ENCODE results near the gene EVA1C.
A peak's percentile ranks its signal among the peaks of the same experiment; 100 is the strongest.
"Not testable (repeated sequence)": the region's sequence is repeated elsewhere in the genome, so short reads cannot be mapped to it uniquely, and the experiment has no call there.

The EVA1C gene

DNA sequence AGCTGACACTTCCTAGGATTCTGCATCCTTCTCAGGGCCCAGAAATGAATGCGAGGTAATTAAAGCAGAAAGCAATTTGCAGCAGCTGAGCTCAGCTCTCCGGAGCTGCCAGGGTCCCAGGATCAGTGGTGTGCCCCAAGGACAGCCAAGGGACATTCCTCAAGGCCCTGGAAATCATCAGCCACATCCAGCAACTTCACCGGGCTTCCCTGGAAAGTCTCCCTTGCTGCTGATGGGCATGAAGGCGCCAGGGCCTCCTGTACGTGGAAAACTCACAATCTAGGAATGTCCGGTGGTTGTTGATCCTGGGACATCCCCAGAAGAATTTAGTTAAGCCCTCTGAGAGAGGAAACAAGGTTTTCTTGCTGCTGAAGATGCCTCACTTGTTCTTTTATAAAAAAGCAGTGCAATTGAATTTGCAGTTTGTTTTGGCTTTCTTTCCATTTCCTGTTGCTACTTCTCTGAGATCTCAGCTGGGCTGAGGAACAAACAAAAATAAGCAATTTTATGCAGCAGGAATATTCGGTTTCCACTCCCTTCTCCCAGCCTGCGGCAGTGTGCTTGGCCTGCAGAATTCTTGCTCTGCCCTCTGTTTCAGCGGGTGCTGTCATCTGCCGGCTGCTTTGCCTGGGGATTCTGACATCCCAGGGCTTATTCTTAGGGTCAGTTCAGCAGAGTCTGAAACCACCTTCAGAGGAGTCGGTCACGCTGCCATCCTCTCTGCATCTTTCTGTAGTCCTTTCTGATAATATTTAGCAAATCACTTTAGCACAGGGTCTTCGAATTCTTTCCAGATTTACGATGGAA lies 86.9 kb downstream of the EVA1C start:
- peak; percentile 25 for DNase-seq (ENCODE audit: low spot score)

DNA sequence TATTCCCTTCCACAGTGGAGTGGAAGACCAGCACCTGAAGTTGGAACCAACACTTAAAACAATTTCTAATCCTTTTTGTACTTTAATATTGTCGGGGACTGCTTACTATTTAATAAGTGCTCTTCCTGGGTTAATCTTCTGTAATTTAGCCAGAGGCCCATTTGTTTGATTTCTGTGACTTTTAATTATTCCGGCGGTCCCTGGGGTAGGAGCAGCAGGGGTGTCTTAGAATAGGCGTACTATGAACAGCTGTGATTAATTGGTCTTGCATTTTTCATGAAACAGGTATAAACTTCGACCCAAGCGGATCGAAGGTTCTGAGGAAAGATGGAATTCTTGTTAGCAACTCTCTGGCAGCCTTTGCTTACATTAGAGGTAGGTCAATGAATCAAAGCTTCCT lies 91.1 kb downstream of the EVA1C start:
- DNase-seq (ENCODE audit: low spot score): not testable (repeated sequence)

GRCh38 chr21:32505767-32506166 lies 93.3 kb downstream of the EVA1C start:
- not testable (repeated sequence) for DNase-seq (ENCODE audit: low spot score)

GRCh38 chr21:32506411-32506965 lies 94.0 kb downstream of the EVA1C start:
- DNase-seq (ENCODE audit: low spot score): not testable (repeated sequence)

GRCh38 chr21:32507342-32507919 lies 94.9 kb downstream of the EVA1C start:
- no peak for DNase-seq (ENCODE audit: low spot score)

GRCh38 chr21:32508036-32508435 lies 95.5 kb downstream of the EVA1C start:
- not testable (repeated sequence) for DNase-seq (ENCODE audit: low spot score)

DNA sequence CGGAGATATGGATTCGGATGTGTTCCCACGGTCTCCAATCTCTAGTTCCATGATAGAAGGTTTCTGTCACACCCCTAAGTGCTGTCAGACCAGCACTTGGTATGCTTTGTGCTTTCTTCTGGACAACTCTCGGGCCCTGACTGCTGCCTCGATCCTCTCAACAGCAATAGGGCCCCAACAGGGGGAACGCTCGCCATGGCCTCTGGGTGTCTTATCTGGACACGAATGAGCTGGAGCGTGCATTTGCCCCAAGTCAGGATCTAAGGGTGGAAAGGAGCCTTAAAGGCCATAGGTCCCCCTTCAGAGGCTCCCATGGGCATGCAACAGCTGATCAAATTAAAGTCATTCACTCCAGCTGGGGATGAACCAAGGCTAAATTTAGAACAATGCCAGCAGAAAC lies 96.1 kb downstream of the EVA1C start:
- DNase-seq (ENCODE audit: low spot score): no peak

GRCh38 chr21:32508975-32509374 lies 96.5 kb downstream of the EVA1C start:
- DNase-seq (ENCODE audit: low spot score): not testable (repeated sequence)

GRCh38 chr21:32514275-32515055 lies 102.0 kb downstream of the EVA1C start:
- DNase-seq (ENCODE audit: low spot score): no peak

GRCh38 chr21:32515874-32516273 lies 103.4 kb downstream of the EVA1C start:
- DNase-seq (ENCODE audit: low spot score): no peak

GRCh38 chr21:32516756-32517649 lies 104.5 kb downstream of the EVA1C start:
- DNase-seq (ENCODE audit: low spot score): peak; percentile 25

GRCh38 chr21:32519945-32520874 lies 107.7 kb downstream of the EVA1C start:
- no peak for DNase-seq (ENCODE audit: low spot score)

DNA sequence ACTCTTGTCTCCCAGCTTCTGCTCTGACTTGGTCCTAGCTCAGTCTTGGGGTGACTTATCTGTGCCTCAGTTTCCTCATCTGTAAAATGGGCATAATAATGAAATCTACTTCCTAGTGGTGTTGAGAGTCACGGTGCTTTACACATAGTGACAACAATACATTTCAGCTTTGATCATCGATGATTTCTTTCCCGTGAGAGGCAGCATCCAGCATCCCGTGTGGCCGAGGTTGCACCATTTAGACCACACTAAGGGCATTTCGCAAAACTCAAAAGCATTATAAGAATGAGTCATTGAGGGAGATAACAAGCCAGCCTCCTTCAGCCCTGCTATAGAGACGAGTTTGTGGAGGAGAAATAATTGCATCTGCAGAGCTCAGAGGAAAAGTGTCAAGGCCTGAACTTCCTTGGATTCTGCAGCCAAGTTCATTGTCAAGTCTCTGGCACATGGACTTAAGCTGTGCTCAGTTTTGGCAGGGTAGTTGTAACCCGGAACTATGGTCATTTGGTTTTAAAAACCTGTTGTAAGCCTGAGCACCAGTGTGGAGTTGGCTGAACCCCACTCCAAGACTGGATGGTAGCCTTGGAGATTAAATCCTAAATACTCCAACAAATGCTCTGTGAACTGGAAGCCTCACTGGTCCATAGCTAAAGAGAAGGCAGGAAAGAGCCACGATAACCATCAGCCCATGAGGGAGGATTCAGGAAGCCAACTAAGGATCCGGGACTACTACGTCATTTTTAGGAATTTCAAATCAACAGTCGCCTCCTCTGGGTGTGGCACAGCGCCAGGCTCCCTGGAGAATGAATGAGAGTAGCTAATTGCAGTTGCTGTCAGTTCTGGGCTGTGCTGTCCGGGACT lies 108.6 kb downstream of the EVA1C start:
- DNase-seq (ENCODE audit: low spot score): peak; percentile 66

GRCh38 chr21:32521736-32522355 lies 109.3 kb downstream of the EVA1C start:
- no peak for DNase-seq (ENCODE audit: low spot score)

DNA sequence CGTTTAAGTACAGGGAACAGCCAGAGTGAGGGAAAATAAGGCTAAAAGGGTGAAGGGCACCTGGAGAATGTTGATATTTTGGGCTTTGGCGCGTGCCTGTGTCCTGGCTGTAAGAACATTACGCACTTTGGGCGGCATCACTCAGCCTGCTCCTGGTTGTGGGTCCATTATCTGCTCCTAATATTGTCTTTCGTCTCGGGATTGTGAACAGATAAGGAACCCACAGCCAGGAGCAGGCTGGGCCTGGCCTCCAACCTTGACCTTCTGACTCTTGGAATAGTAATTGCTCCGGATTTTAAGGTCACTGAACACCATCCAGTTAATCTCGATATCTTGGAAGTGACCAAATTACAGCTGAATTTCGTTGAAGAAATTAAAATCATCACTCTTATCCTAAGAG lies 111.0 kb downstream of the EVA1C start:
- no peak for DNase-seq (ENCODE audit: low spot score)

- DNase-seq (ENCODE audit: low spot score): peak; percentile 72
These were observed 111.6 kb downstream of the EVA1C start for GRCh38 chr21:32523988-32524719.

DNA sequence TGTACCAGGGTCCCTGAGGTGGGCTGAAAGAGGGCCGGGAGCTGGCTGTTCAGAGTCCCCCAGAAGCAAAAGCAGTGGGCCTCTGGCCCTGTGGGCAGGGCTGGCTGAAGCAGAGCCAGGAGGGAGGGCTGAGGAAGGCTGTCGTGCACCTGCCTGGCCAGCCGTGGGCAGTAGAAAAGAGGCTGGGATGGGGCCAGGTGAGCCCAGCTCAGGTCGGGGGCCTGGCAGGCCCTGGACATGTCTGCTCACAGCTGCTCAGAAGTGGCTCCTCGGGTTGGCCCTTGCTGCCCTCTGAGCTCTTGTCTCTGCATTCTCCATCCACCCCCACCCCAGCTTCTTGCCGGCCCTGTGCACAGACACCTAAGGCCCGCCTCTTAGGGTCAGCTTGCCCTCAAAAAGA lies 112.8 kb downstream of the EVA1C start:
- no peak for DNase-seq (ENCODE audit: low spot score)

DNA sequence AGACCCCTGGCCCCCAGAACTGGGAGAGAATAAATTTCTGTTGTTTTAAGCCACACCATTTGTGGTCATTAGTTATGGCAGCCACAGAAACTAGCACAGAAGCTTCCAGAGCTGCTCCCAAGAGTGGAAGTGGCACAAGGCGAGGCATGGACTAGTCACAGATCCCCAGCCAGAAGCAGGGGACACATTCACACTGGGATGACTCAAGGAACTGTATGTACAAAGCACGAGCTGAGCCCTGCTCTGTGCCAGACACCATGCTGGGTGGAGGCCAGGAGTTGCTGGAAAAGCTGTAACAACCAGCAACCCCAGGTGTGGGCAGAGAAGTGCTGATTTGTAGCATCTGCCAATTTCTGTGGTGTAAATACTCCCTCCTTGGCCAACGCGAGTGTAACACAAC lies 117.2 kb downstream of the EVA1C start:
- DNase-seq (ENCODE audit: low spot score): no peak
